ENCODE measurements around the gene OSBPL10. TPM values are rescaled to one million over a fixed set of nuclear protein-coding genes. Genes with fewer than 3 reads are reported as not detected.
"Not testable (repeated sequence)": the region's sequence is repeated elsewhere in the genome, so short reads cannot be mapped to it uniquely, and the experiment has no call there.

Gene OSBPL10
- total RNA-seq, 3 donors from 2014 or later, result 3.2 to 7.0 (median 6.8) TPM

DNA sequence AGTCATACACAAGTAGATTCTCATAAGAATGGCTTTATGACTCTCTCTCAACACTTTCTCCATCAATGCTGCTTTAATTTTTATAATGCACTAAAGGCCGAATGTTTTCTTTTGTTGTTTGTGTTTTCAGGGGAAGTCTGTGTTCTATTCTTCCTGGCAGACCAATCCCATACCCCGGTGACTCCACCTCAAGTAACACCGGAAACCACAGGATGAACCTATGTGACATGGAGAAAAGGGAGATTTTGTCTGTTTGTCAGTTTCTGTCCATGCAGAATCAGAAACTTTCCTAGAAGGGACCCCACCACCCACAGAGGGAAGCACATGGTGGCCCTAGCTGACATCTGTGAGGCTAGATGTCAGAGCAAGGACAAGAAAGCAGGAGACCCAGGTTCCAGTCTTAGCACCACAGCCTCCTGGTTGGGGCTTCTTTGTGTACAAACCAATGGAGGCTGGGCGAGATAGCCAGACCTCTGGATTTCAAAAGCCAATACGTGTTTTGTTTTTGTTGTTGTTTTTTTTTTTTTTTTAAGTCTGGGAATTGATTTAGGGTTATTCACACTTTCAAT, 109.0 kb downstream of the OSBPL10 start:
- no peak for ATAC-seq
- Mint-ChIP-seq H3K36me3 (ENCODE audit: insufficient read depth) (no peaks in the 10 kb centered on the region), H3K4me1 (ENCODE audit: low read depth) (no peaks in the 10 kb centered on the region), H3K9me3 (no peaks in the 10 kb centered on the region), H3K27me3 (ENCODE audit: low read depth) (no peaks in the 10 kb centered on the region), H3K4me3 (no peak overlapping the region)
- DNase-seq, result no peak

GRCh38 chr3:31870111-31870510, 111.0 kb downstream of the OSBPL10 start:
- H3K9me3 Mint-ChIP-seq; ATAC-seq; DNase-seq; H3K36me3 Mint-ChIP-seq (ENCODE audit: insufficient read depth); H3K27me3 Mint-ChIP-seq (ENCODE audit: low read depth); H3K4me1 Mint-ChIP-seq (ENCODE audit: low read depth); H3K4me3 Mint-ChIP-seq: not testable (repeated sequence)

GRCh38 chr3:31868236-31868635, 112.8 kb downstream of the OSBPL10 start:
- no peaks in the 10 kb centered on the region for H3K36me3 Mint-ChIP-seq (ENCODE audit: insufficient read depth)
- no peak overlapping the region for H3K4me3 Mint-ChIP-seq
- no peaks in the 10 kb centered on the region for H3K9me3 Mint-ChIP-seq
- H3K27me3 Mint-ChIP-seq (ENCODE audit: low read depth), result no peaks in the 10 kb centered on the region
- ATAC-seq (no peak), DNase-seq (no peak)
- no peaks in the 10 kb centered on the region for H3K4me1 Mint-ChIP-seq (ENCODE audit: low read depth)

DNA sequence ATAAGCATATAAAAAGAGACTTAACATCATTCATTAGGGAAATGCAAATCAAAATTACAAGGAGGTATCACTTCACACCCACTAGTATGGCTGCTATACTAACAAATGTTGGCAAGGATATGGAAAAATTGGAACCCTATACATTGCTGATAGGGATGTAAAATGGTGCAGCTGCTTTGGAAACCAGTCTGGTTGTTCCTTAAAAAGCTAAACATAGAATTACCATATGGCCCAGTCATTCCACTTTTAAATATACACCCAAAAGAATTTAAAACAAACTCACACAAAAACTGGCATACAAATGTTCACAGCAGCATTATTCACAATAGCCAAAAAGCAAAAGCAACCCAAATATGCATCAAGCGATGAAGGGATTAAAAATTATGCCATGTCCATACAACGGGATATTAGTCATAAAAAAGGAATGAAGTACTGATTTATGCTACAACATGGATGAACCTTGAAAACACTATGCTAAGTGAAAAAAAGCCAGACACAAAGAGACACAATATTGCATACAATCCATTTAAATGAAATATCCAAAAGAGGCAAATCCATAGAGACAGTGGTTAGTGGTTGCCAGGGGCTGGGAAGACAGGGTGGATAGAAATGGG, 118.3 kb downstream of the OSBPL10 start:
- DNase-seq (no peak), ATAC-seq (no peak)
- H3K4me3 Mint-ChIP-seq, result no peak overlapping the region
- no peaks in the 10 kb centered on the region for H3K4me1 Mint-ChIP-seq (ENCODE audit: low read depth)
- no peaks in the 10 kb centered on the region for H3K9me3 Mint-ChIP-seq
- H3K27me3 Mint-ChIP-seq (ENCODE audit: low read depth), result peaks cover 3% of the 10 kb centered on the region
- no peaks in the 10 kb centered on the region for H3K36me3 Mint-ChIP-seq (ENCODE audit: insufficient read depth)

- Mint-ChIP-seq H3K36me3 (ENCODE audit: insufficient read depth) (no peaks in the 10 kb centered on the region), H3K9me3 (no peaks in the 10 kb centered on the region), H3K4me3 (no peak overlapping the region), H3K4me1 (ENCODE audit: low read depth) (no peaks in the 10 kb centered on the region), H3K27me3 (ENCODE audit: low read depth) (peaks cover 3% of the 10 kb centered on the region)
- ATAC-seq (no peak), DNase-seq (no peak)
Measured at GRCh38 chr3:31861826-31862225, 119.2 kb downstream of the OSBPL10 start.

- not testable (repeated sequence) for H3K9me3 Mint-ChIP-seq; H3K4me1 Mint-ChIP-seq (ENCODE audit: low read depth); H3K27me3 Mint-ChIP-seq (ENCODE audit: low read depth); H3K36me3 Mint-ChIP-seq (ENCODE audit: insufficient read depth); ATAC-seq; DNase-seq; H3K4me3 Mint-ChIP-seq
Measured at GRCh38 chr3:31860642-31861041, 120.4 kb downstream of the OSBPL10 start.

DNA sequence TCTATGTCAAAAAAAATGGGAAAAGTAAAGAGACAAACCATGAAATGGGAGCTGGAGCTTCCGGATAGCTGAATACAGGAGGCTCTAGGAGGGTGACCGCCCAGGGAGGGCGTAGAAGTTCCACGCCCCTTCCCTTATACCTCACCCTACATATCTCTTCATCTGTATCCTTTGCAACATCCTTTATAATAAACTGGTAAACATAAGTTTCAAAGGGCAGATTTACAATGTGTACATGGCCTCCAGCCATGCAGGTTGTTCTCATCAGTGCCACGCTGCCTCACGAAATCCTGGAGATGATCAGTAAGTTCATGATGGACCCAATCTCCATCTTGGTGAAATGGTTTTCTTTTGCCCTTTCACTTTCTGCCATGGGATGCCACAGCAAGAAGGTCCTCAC, 121.8 kb downstream of the OSBPL10 start:
- DNase-seq, result no peak
- Mint-ChIP-seq H3K4me3 (no peak overlapping the region), H3K4me1 (ENCODE audit: low read depth) (no peaks in the 10 kb centered on the region), H3K36me3 (ENCODE audit: insufficient read depth) (no peaks in the 10 kb centered on the region), H3K27me3 (ENCODE audit: low read depth) (peaks cover 3% of the 10 kb centered on the region), H3K9me3 (no peaks in the 10 kb centered on the region)
- ATAC-seq, result no peak

DNA sequence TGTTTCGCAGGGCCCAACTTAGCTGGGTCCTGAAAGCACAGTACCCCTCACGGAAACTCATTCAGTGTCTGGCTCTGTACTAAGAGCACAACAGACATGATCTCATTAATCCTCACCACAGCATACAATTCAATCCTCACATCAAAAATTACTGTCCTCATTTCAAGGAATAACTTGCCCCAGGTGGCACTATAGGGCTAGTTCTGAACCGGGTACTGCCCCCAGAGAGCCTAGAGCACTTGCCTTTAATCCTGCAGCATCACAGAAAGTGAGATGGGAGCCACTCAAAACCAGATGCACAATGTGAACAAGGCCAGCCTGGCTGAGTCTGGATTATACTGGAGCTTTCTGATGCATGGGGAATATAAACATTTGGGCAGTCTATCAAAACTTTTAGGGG, 122.6 kb downstream of the OSBPL10 start:
- Mint-ChIP-seq H3K4me1 (ENCODE audit: low read depth) (peaks cover 2% of the 10 kb centered on the region), H3K36me3 (ENCODE audit: insufficient read depth) (no peaks in the 10 kb centered on the region), H3K9me3 (no peaks in the 10 kb centered on the region), H3K27me3 (ENCODE audit: low read depth) (peaks cover 3% of the 10 kb centered on the region), H3K4me3 (no peak overlapping the region)
- DNase-seq (no peak), ATAC-seq (no peak)

GRCh38 chr3:31853580-31853979, 127.5 kb downstream of the OSBPL10 start:
- H3K9me3 Mint-ChIP-seq, result no peaks in the 10 kb centered on the region
- H3K4me1 Mint-ChIP-seq (ENCODE audit: low read depth), result peaks cover 2% of the 10 kb centered on the region
- DNase-seq (no peak), ATAC-seq (no peak)
- H3K4me3 Mint-ChIP-seq, result no peak overlapping the region
- H3K27me3 Mint-ChIP-seq (ENCODE audit: low read depth), result no peaks in the 10 kb centered on the region
- H3K36me3 Mint-ChIP-seq (ENCODE audit: insufficient read depth), result no peaks in the 10 kb centered on the region

GRCh38 chr3:31851278-31851677, 129.8 kb downstream of the OSBPL10 start:
- ATAC-seq, result no peak
- no peak for DNase-seq
- H3K4me3 Mint-ChIP-seq, result no peak overlapping the region
- no peaks in the 10 kb centered on the region for H3K27me3 Mint-ChIP-seq (ENCODE audit: low read depth)
- no peaks in the 10 kb centered on the region for H3K36me3 Mint-ChIP-seq (ENCODE audit: insufficient read depth)
- peaks cover 2% of the 10 kb centered on the region for H3K4me1 Mint-ChIP-seq (ENCODE audit: low read depth)
- no peaks in the 10 kb centered on the region for H3K9me3 Mint-ChIP-seq

DNA sequence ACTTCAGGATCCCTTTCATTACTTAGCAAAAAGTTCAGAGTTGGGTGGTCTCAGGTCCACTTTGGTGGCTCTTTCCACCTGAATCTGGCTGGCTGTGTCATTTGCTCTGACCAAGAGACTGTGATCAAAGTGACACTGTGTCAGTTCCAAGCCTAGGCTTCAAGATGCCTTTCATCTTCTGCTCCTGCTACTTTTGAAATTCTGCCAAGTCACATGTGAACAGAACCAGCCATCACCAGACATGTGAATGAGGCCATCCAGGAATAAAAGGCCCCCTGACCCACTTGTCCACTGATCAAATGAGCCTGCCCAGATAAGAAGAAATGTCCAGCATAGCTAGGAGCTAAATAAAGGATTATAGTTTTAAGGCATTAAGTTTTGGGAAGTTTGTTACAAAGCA, 132.2 kb downstream of the OSBPL10 start:
- Mint-ChIP-seq H3K27me3 (ENCODE audit: low read depth) (no peaks in the 10 kb centered on the region), H3K4me3 (no peak overlapping the region), H3K36me3 (ENCODE audit: insufficient read depth) (no peaks in the 10 kb centered on the region), H3K4me1 (ENCODE audit: low read depth) (peaks cover 2% of the 10 kb centered on the region), H3K9me3 (no peaks in the 10 kb centered on the region)
- DNase-seq (no peak), ATAC-seq (no peak)

GRCh38 chr3:31848163-31848818, 132.8 kb downstream of the OSBPL10 start:
- DNase-seq (no peak), ATAC-seq (no peak)
- H3K27me3 Mint-ChIP-seq (ENCODE audit: low read depth), result no peaks in the 10 kb centered on the region
- no peak overlapping the region for H3K4me3 Mint-ChIP-seq
- H3K4me1 Mint-ChIP-seq (ENCODE audit: low read depth), result no peaks in the 10 kb centered on the region
- no peaks in the 10 kb centered on the region for H3K9me3 Mint-ChIP-seq
- H3K36me3 Mint-ChIP-seq (ENCODE audit: insufficient read depth), result no peaks in the 10 kb centered on the region

DNA sequence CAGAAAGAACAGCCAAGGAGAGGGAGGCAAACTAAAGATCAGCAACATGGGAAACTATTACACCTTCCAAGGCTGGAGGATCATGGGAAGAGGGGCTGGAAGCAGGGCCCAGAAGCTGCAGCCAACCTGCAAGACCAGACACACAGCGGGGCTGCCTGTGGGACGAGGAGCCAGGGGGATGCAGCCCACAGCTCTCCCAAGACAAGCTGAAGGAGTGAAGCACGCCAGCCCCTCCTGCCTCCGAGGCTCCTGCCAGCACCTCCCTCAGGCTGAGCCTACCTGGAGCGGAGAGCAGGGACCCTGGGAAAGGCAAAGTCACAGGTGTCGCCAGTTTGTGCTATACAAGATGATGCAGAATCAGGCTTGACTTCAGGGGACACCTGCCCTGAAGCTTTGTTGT, 133.3 kb downstream of the OSBPL10 start:
- Mint-ChIP-seq H3K4me1 (ENCODE audit: low read depth) (no peaks in the 10 kb centered on the region), H3K27me3 (ENCODE audit: low read depth) (no peaks in the 10 kb centered on the region), H3K36me3 (ENCODE audit: insufficient read depth) (no peaks in the 10 kb centered on the region), H3K9me3 (no peaks in the 10 kb centered on the region), H3K4me3 (no peak overlapping the region)
- no peak for DNase-seq
- no peak for ATAC-seq

DNA sequence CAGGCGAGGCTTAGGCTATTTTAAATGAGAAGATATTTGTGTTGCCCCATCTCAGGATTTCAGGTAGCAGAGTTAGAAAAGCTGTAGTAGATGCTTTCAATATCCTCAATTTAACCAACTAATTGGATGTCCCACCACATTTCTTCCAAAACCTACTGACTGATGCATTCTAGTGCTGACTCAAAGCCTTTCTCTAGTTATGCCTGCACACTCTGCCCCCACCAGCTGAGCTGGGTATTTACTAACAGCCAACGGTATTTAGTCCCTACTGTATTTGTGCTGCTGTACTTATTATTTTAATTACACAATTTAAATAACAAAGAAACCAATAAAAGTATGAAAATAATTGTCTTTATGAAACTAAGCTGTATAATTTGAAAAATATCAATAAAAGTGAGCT, 139.5 kb downstream of the OSBPL10 start:
- Mint-ChIP-seq H3K9me3 (no peaks in the 10 kb centered on the region), H3K27me3 (ENCODE audit: low read depth) (no peaks in the 10 kb centered on the region)

GRCh38 chr3:31840252-31840651, 140.8 kb downstream of the OSBPL10 start:
- Mint-ChIP-seq H3K4me3 (no peak overlapping the region), H3K4me1 (ENCODE audit: low read depth) (no peaks in the 10 kb centered on the region), H3K36me3 (ENCODE audit: insufficient read depth) (no peaks in the 10 kb centered on the region), H3K27me3 (ENCODE audit: low read depth) (no peaks in the 10 kb centered on the region), H3K9me3 (no peaks in the 10 kb centered on the region)
- no peak for DNase-seq
- ATAC-seq, result no peak

More for the DNA sequence above, 139.5 kb downstream of the OSBPL10 start:
- Mint-ChIP-seq H3K36me3 (ENCODE audit: insufficient read depth) (no peaks in the 10 kb centered on the region), H3K4me3 (no peak overlapping the region), H3K4me1 (ENCODE audit: low read depth) (no peaks in the 10 kb centered on the region)
- DNase-seq (no peak), ATAC-seq (no peak)
